Cardiac muscle cell (in vitro differentiated cells and primary cell): ENCODE data around the gene CEMIP2. TPM values are rescaled to one million over a fixed set of nuclear protein-coding genes. Genes with fewer than 3 reads are reported as not detected.

Source experiments
- DNase-seq, 2 donors: peaks; one replicate each; pipeline versions ENCODE4 v3.0.0 to v3.0.0-alpha.2; 2010 to 2017; ENCODE audit warnings: low read depth in 1 of 2, low spot score in 1 of 2
- H3K27ac ChIP-seq: fragments of 200-600 bp; sonication (generic); 2 replicates; pipeline ENCODE4 v1.5.1; 2016
- H3K27me3 ChIP-seq: fragments of 200-600 bp; sonication (generic); 2 replicates; pipeline ENCODE4 v1.6.0; 2016; ENCODE audit warnings: control low read depth
- H3K36me3 ChIP-seq: fragments of 200-600 bp; sonication (generic); 2 replicates; pipeline ENCODE4 v1.5.1; 2016; ENCODE audit warnings: control low read depth
- H3K4me1 ChIP-seq: fragments of 200-600 bp; sonication (generic); 2 replicates; pipeline ENCODE4 v1.8.1; 2017; ENCODE audit warnings: low read depth, mild to moderate bottlenecking, mixed run types
- H3K4me3 ChIP-seq: fragments of 200-600 bp; sonication (generic); 2 replicates; pipeline ENCODE4 v1.5.1; 2016; ENCODE audit warnings: mild to moderate bottlenecking
- H3K9me3 ChIP-seq: fragments of 200-600 bp; sonication (generic); 2 replicates; pipeline ENCODE4 v1.5.1; 2017; ENCODE audit warnings: low read depth, mild to moderate bottlenecking, control low read depth
- CTCF ChIP-seq: IDR thresholded peaks from 2 replicates; pipeline ENCODE4 v1.5.1; 2012; ENCODE audit warnings: low read depth, mild to moderate bottlenecking, low read length
- polyA plus RNA-seq: library from polyadenylated mRNA; unstranded; fragments of >200 nt; fragmentation: Nextera tagmentation; extraction: Ambion mirVana; gene quantifications from 2 replicates; pipeline ENCODE4 v1.2.1, GENCODE V29; 2016
- total RNA-seq: library from RNA; depleted of rRNA; stranded (reverse); fragments of >200 nt; gene quantifications from 2 replicates; pipeline ENCODE4 v1.2.3, GENCODE V29; 2016

The CEMIP2 gene
- total and polyA plus RNA-seq, 2 experiments from 2014 or later: 15.9 to 16.5 TPM

- Histone ChIP-seq H3K9me3 (no peaks in the 10 kb centered on the region), H3K4me3 (no peak overlapping the region), H3K27ac (no peak overlapping the region), H3K36me3 (peaks cover 23% of the 10 kb centered on the region), H3K27me3 (no peaks in the 10 kb centered on the region), H3K4me1 (no peaks in the 10 kb centered on the region)
- TF ChIP-seq CTCF: peak; percentile 51
- no peak for DNase-seq
These were observed 52.0 kb downstream of the CEMIP2 start for GRCh38 chr9:71716138-71716909.

GRCh38 chr9:71710856-71711255 is 57.5 kb downstream of the CEMIP2 start:
- no peak for DNase-seq
- no peaks in the 10 kb centered on the region for H3K4me1 ChIP-seq
- H3K27me3 ChIP-seq: no peaks in the 10 kb centered on the region
- no peak overlapping the region for H3K4me3 ChIP-seq
- TF ChIP-seq CTCF: no peak
- H3K36me3 ChIP-seq: peaks cover 25% of the 10 kb centered on the region
- no peaks in the 10 kb centered on the region for H3K9me3 ChIP-seq
- no peak overlapping the region for H3K27ac ChIP-seq

- H3K27ac ChIP-seq: no peak overlapping the region
- no peak for DNase-seq
- H3K4me3 ChIP-seq: no peak overlapping the region
- no peak for TF ChIP-seq CTCF
- H3K4me1 ChIP-seq: no peaks in the 10 kb centered on the region
- no peaks in the 10 kb centered on the region for H3K9me3 ChIP-seq
- no peaks in the 10 kb centered on the region for H3K27me3 ChIP-seq
- H3K36me3 ChIP-seq: peaks cover 25% of the 10 kb centered on the region
These were observed 58.1 kb downstream of the CEMIP2 start for GRCh38 chr9:71710201-71710600.

GRCh38 chr9:71709384-71709783 is 58.9 kb downstream of the CEMIP2 start:
- H3K27ac ChIP-seq: no peak overlapping the region

GRCh38 chr9:71706176-71706575 is 62.1 kb downstream of the CEMIP2 start:
- Histone ChIP-seq H3K4me3 (no peak overlapping the region), H3K9me3 (no peaks in the 10 kb centered on the region), H3K36me3 (peaks cover 27% of the 10 kb centered on the region), H3K4me1 (no peaks in the 10 kb centered on the region), H3K27ac (no peak overlapping the region), H3K27me3 (no peaks in the 10 kb centered on the region)
- DNase-seq: no peak
- no peak for TF ChIP-seq CTCF

More at GRCh38 chr9:71709384-71709783, 58.9 kb downstream of the CEMIP2 start:
- Histone ChIP-seq H3K27me3 (no peaks in the 10 kb centered on the region), H3K9me3 (no peaks in the 10 kb centered on the region), H3K4me1 (no peaks in the 10 kb centered on the region), H3K36me3 (peaks cover 28% of the 10 kb centered on the region), H3K4me3 (no peak overlapping the region)
- no peak for TF ChIP-seq CTCF
- no peak for DNase-seq
